Measurements from ENCODE around the gene FAM25G. TPM values are rescaled to one million over a fixed set of nuclear protein-coding genes. Genes with fewer than 3 reads are reported as not detected.
"Not testable (repeated sequence)": the region's sequence is repeated elsewhere in the genome, so short reads cannot be mapped to it uniquely, and the experiment has no call there.

Gene FAM25G
- polyA plus RNA-seq, 3 donors, result not detected

GRCh38 chr10:47465216-47465917, 26.1 kb downstream of the FAM25G start:
- not testable (repeated sequence) for DNase-seq

GRCh38 chr10:47462577-47463358, 28.7 kb downstream of the FAM25G start:
- not testable (repeated sequence) for DNase-seq

- peak; percentile 57 for DNase-seq
These were observed 30.2 kb downstream of the FAM25G start for GRCh38 chr10:47461261-47461687.

- no peak for DNase-seq
These were observed 32.9 kb downstream of the FAM25G start for GRCh38 chr10:47458466-47459154.

- DNase-seq, result no peak
These were observed 33.7 kb downstream of the FAM25G start for GRCh38 chr10:47457826-47458225.

GRCh38 chr10:47457528-47457820, 34.0 kb downstream of the FAM25G start:
- DNase-seq, result no peak

- DNase-seq, result no peak
These were observed 34.5 kb downstream of the FAM25G start for GRCh38 chr10:47456794-47457527.

- DNase-seq, result peak; percentile 24
These were observed 35.3 kb downstream of the FAM25G start for GRCh38 chr10:47456079-47456785.

- DNase-seq, result not testable (repeated sequence)
These were observed 36.0 kb downstream of the FAM25G start for GRCh38 chr10:47455350-47456078.

- DNase-seq, result no peak
These were observed 36.8 kb downstream of the FAM25G start for GRCh38 chr10:47454780-47455058.

- DNase-seq, result no peak
These were observed 37.3 kb downstream of the FAM25G start for GRCh38 chr10:47454008-47454779.

- DNase-seq, result no peak
These were observed 38.1 kb downstream of the FAM25G start for GRCh38 chr10:47453141-47454007.

GRCh38 chr10:47452495-47453140, 38.9 kb downstream of the FAM25G start:
- DNase-seq, result no peak

GRCh38 chr10:47451998-47452494, 39.5 kb downstream of the FAM25G start:
- DNase-seq, result no peak

GRCh38 chr10:47451273-47451997, 40.1 kb downstream of the FAM25G start:
- no peak for DNase-seq

GRCh38 chr10:47450442-47450841, 41.1 kb downstream of the FAM25G start:
- no peak for DNase-seq

- DNase-seq, result no peak
These were observed 41.5 kb downstream of the FAM25G start for GRCh38 chr10:47449979-47450378.
